Ovary (tissue), 9 donors: ENCODE results near the gene NFIB. TPM values are rescaled to one million over a fixed set of nuclear protein-coding genes. Genes with fewer than 3 reads are reported as not detected.

ENCODE experiments used
- DNase-seq, 5 donors: peaks; one replicate each; pipeline ENCODE4 v3.0.0-alpha.2; 2019 to 2020
- H3K27ac ChIP-seq, 2 donors: fragments of 200-600 bp; one replicate each; pipeline versions ENCODE4 v1.5.1 to v1.8.0; 2019 to 2022
- H3K27me3 ChIP-seq: fragments of 200-600 bp; one replicate; pipeline ENCODE4 v1.8.0; 2022
- H3K36me3 ChIP-seq: fragments of 200-600 bp; sonication (generic); one replicate; pipeline ENCODE4 v1.5.1; 2019
- H3K4me1 ChIP-seq: one replicate; pipeline ENCODE4 v1.8.1; 2013; ENCODE audit warnings: mild to moderate bottlenecking, moderate library complexity; ENCODE audit not compliant: insufficient read depth
- H3K4me3 ChIP-seq: fragments of 200-600 bp; sonication (generic); one replicate; pipeline ENCODE4 v1.5.1; 2017
- H3K9me3 ChIP-seq, 2 donors: fragments of 200-600 bp in 1 of 2; sonication (generic) in 1 of 2; one replicate each; pipeline versions ENCODE4 v1.5.1 to v1.8.1; 2013 to 2019; ENCODE audit warnings: mild to moderate bottlenecking in 1 of 2, moderate library complexity in 1 of 2
- EP300 ChIP-seq: sonication (generic); formaldehyde crosslinking; IDR thresholded peaks from one replicate; pipeline ENCODE4 v1.6.1; 2017; ENCODE audit warnings: antibody characterized with exemption
- POLR2A ChIP-seq: fragments of 450-650 bp; IDR thresholded peaks from one replicate; pipeline ENCODE4 v1.6.1; 2017; ENCODE audit warnings: antibody characterized with exemption, mild to moderate bottlenecking, moderate library complexity
- WGBS, 3 donors: extraction: QIAGEN DNeasy Blood & Tissue Kit in 1 of 3; methylation state at CpG; one replicate each; pipeline versions ENCODE4 v1.1.5 to v1.1.7; 2013 to 2017; 5-methylcytosine and 5-hydroxymethylcytosine counted together
- intact Hi-C, 4 donors: fragments of 100-400 bp; cut with DNase I; formaldehyde crosslinking; loops; one replicate each; pipeline versions ENCODE4 v1.11.0 to v1.15.1; 2022 to 2023
- polyA plus RNA-seq, 2 donors: library from polyadenylated mRNA; stranded (reverse); fragments of 200-250 nt in 1 of 2; fragments of 350-450 nt in 1 of 2; fragmentation: Illumina TruSeq in 1 of 2; extraction: RNeasy Lipid Tissue Mini Kit (QIAGEN cat#74804) in 1 of 2; gene quantifications; one replicate each; pipeline ENCODE4 v1.2.3, GENCODE V29; 2013 to 2014
- total RNA-seq, 7 donors: library from RNA; depleted of rRNA in 2 of 7; stranded (reverse); fragments of >200 nt in 2 of 7; fragmentation: NEBNext Ultra II Directional in 3 of 7; extraction: Animal tissue kit (Norgen Biotek cat#: 25700) in 3 of 7; gene quantifications; one replicate each; pipeline versions ENCODE4 v1.1.0 to v1.2.4, GENCODE V29; 2016 to 2023
- TF ChIP-seq, protein P1 (sequence below), 3 donors: fragments of 450-650 bp in 2 of 3; fragments of 200-600 bp in 1 of 3; IDR thresholded peaks; one replicate each; pipeline versions ENCODE4 v1.5.1 to v1.8.0; 2016 to 2022; ENCODE audit warnings: antibody characterized with exemption in 3 of 3, mild to moderate bottlenecking in 1 of 3
- donor health status: DM: no; HTN: no; CAD: no; lungs with moderate emphysema.
- donor health status: DM: no; HTN: no; CAD: no.
- donor health status: Bipolar disorder and iron deficiency.
- donor health status: DM: yes; HTN: yes; CAD: no.
- donor health status: DM: no; HTN: no; CAD: no.
- donor health status: DM: yes; HTN: yes; CAD: no.

NFIB gene
- total and polyA plus RNA-seq, 9 donors: 8.7 to 111 (median 53.2) TPM

DNA sequence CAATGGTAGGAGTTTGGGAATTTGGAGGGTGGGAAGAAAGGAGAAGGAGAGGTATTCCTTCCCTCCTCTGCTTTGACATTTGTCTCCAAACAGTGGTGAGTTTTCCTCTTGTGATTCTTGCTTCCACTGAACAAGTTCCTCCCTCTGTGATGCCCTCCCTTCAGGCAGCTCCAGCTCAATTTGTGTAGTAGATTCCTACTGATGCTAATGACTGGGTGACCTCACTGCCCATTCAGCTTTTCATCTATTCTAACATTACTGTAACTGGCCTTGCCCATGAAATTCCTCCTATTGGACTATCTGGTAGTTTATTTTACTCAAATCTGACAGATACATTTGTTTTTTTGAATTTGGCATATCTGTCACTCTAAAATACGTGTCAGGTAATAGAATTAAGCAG lies 121.4 kb downstream of the NFIB start:
- TF ChIP-seq, protein P1, sequence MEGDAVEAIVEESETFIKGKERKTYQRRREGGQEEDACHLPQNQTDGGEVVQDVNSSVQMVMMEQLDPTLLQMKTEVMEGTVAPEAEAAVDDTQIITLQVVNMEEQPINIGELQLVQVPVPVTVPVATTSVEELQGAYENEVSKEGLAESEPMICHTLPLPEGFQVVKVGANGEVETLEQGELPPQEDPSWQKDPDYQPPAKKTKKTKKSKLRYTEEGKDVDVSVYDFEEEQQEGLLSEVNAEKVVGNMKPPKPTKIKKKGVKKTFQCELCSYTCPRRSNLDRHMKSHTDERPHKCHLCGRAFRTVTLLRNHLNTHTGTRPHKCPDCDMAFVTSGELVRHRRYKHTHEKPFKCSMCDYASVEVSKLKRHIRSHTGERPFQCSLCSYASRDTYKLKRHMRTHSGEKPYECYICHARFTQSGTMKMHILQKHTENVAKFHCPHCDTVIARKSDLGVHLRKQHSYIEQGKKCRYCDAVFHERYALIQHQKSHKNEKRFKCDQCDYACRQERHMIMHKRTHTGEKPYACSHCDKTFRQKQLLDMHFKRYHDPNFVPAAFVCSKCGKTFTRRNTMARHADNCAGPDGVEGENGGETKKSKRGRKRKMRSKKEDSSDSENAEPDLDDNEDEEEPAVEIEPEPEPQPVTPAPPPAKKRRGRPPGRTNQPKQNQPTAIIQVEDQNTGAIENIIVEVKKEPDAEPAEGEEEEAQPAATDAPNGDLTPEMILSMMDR (IDR thresholded peaks at IDR 0.05): no peak
- no peak for TF ChIP-seq POLR2A
- TF ChIP-seq EP300: no peak
- H3K4me3 ChIP-seq: no peak overlapping the region
- intact Hi-C loops: no loop called here
- 92 to 97% (median 95%) methylated on average over 1 of the region's 1 CpG for WGBS, 3 donors
- DNase-seq: no peak
- H3K27ac ChIP-seq: no peak overlapping the region
- H3K9me3 ChIP-seq: no peaks in the 10 kb centered on the region
- no peaks in the 10 kb centered on the region for H3K27me3 ChIP-seq
- peaks cover 1% of the 10 kb centered on the region for H3K4me1 ChIP-seq
- no peaks in the 10 kb centered on the region for H3K36me3 ChIP-seq

DNA sequence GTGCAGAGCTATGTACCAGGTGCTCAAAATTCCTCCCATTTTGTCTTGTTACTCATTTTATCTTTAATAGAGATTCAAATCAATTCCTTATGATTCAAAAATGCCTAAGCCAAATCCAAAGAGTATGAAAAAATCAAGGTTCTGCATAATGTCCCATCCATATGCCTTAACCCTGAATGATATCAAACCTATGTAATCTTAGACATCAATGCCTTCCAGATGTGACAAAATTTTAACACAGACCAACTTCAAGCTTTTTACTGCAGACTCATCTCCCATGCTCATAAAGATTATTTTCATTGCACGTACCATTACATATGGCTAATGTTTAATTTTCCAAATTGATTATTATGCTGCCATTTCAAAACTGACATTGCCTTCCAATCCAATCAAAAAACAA lies 122.4 kb downstream of the NFIB start:
- no peak overlapping the region for H3K4me3 ChIP-seq
- TF ChIP-seq, protein P1 (IDR thresholded peaks at IDR 0.05): no peak
- TF ChIP-seq POLR2A: no peak
- TF ChIP-seq EP300: no peak
- H3K9me3 ChIP-seq: no peaks in the 10 kb centered on the region
- 94 to 100% (median 98%) methylated on average over 1 of the region's 1 CpG for WGBS, 3 donors
- no peaks in the 10 kb centered on the region for H3K27me3 ChIP-seq
- no peak for DNase-seq
- intact Hi-C loops: no loop called here
- no peaks in the 10 kb centered on the region for H3K36me3 ChIP-seq
- H3K4me1 ChIP-seq: peaks cover 1% of the 10 kb centered on the region
- H3K27ac ChIP-seq: no peak overlapping the region

GRCh38 chr9:14190240-14190639 lies 123.7 kb downstream of the NFIB start:
- peaks cover 1% of the 10 kb centered on the region for H3K4me1 ChIP-seq
- TF ChIP-seq, protein P1 (IDR thresholded peaks at IDR 0.05): no peak
- no peak for TF ChIP-seq EP300
- no peak for TF ChIP-seq POLR2A
- H3K4me3 ChIP-seq: no peak overlapping the region
- no peak overlapping the region for H3K27ac ChIP-seq
- H3K9me3 ChIP-seq: no peaks in the 10 kb centered on the region
- intact Hi-C loops: no loop called here
- 84 to 89% (median 88%) methylated on average over 1 of the region's 1 CpG for WGBS, 3 donors
- H3K36me3 ChIP-seq: no peaks in the 10 kb centered on the region
- DNase-seq: no peak
- no peaks in the 10 kb centered on the region for H3K27me3 ChIP-seq

DNA sequence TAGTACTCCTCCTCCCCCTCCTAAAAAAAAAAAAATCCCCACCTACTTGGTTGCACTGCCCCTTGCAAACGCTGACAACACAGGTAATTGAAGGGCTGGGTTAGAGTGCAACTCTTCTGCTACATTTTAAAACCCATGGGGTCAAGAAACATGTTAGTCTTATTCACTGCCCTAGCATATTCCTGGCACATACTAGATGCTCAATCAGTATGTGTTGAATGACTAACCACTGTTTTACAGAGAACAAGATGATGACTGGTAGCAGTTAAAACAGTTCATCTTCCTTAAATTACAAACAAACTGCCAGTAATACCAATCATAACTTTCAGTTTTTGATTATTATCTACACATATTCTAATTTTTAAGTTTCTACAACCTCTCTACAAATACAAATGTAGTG lies 124.4 kb downstream of the NFIB start:
- Histone ChIP-seq H3K27me3 (no peaks in the 10 kb centered on the region), H3K9me3 (no peaks in the 10 kb centered on the region), H3K4me3 (no peak overlapping the region), H3K27ac (no peak overlapping the region), H3K36me3 (no peaks in the 10 kb centered on the region), H3K4me1 (peaks cover 1% of the 10 kb centered on the region)
- TF ChIP-seq, protein P1 (IDR thresholded peaks at IDR 0.05): no peak
- TF ChIP-seq EP300: no peak
- TF ChIP-seq POLR2A: no peak
- intact Hi-C loops: no loop called here
- DNase-seq: no peak
- WGBS, 3 donors: 87 to 100% (median 93%) methylated on average over 1 of the region's 1 CpG

DNA sequence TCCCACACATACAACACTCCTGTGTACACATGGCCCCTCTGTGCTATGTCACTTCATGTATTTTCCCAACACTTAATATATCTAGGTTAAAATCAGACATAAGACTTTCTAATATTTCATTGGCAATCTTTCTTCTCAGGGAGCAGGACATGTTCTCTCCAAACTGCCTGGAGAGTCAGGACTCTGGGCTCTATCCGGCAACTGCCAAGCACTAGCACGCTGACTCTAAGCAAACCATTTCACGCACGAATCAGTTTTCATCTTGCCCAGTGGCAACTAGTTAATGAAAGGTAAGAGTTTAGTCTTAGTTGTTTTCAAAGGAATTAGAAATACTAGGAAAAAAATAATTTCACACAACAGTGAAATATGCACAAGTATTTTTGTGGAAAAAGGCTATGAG lies 124.8 kb downstream of the NFIB start:
- Histone ChIP-seq H3K4me3 (no peak overlapping the region), H3K4me1 (peaks cover 1% of the 10 kb centered on the region), H3K27ac (no peak overlapping the region), H3K27me3 (no peaks in the 10 kb centered on the region), H3K36me3 (no peaks in the 10 kb centered on the region), H3K9me3 (no peaks in the 10 kb centered on the region)
- TF ChIP-seq POLR2A: no peak
- no peak for TF ChIP-seq EP300
- TF ChIP-seq, protein P1 (IDR thresholded peaks at IDR 0.05): no peak
- no peak for DNase-seq
- 90 to 93% (median 93%) methylated on average over 4 of the region's 4 CpGs for WGBS, 3 donors
- intact Hi-C loops: no loop called here
